Left hindlimb (tissue), 1 donor: Measurements from ENCODE around the gene CNPY1.

Source experiments
- DNase-seq: peaks from one replicate; pipeline ENCODE4 v3.0.0-alpha.2; 2018

The CNPY1 gene

GRCh38 chr7:155452505-155453295 lies 93.7 kb downstream of the CNPY1 start:
- no peak for DNase-seq

DNA sequence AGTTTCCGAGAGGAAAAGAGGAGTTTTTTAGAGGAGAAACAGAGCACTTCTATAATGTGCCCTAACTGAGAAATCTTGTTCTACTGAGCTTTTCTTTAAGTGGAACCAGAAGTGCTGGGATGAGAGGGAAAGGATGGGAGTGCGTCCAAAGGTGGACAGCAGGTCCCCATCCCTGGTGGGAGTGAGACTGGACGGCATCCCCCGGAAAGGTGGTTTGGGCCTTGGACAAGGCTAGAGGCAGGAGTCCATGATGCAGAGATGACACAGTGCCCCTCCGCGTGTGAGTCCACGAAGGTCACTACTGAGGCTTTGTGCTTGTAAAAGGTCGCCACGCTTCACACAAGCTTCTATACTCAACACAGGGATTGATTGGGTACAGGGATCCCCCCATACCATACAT lies 94.5 kb downstream of the CNPY1 start:
- no peak for DNase-seq
